ENCODE measurements around the gene CYP4A22.

- no peak for TF ChIP-seq CTCF (conservative IDR thresholded peaks at IDR 0.05; ENCODE audit: low read depth, low read length)
- TF ChIP-seq EZH2phosphoT487 (IDR thresholded peaks at IDR 0.05; ENCODE audit: borderline replicate concordance, low read length), result no peak
- TF ChIP-seq EZH2 (IDR thresholded peaks at IDR 0.05; ENCODE audit: low read length, unreplicated experiment), result no peak
Measured at GRCh38 chr1:47164552-47164951, 27.3 kb downstream of the CYP4A22 start.

All from PC-3 (cell line).